ENCODE data around the gene PPP1R12B.
"Not testable (repeated sequence)": the region's sequence is repeated elsewhere in the genome, so short reads cannot be mapped to it uniquely, and the experiment has no call there.

The PPP1R12B gene

GRCh38 chr1:202588503-202589189 lies 240.1 kb downstream of the PPP1R12B start:
- no peak for DNase-seq

GRCh38 chr1:202589190-202589930 lies 240.9 kb downstream of the PPP1R12B start:
- DNase-seq, result no peak

- no peak for DNase-seq
Observed at GRCh38 chr1:202590126-202590525, 241.6 kb downstream of the PPP1R12B start.

GRCh38 chr1:202590975-202591411 lies 242.5 kb downstream of the PPP1R12B start:
- no peak for DNase-seq

- DNase-seq, result no peak
Observed at GRCh38 chr1:202591515-202591914, 243.0 kb downstream of the PPP1R12B start.

DNA sequence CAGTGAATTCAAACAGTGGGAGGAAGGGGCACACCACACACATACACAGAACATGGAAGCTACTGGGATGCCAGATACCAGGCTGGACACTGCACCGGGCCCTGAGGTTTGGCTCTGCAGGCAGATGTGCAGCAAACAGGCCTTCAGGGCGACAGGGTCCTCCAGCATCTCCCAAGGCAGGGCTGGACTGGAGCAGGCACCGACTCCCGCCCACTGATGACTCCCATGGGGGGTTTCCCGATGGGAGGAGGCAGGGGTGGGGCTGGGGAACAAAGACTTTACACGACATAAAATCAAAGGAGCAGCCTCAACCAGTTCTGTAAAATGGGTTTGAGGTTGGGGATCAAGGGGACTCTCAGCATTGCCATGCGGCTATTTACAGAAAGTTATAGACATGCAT lies 243.6 kb downstream of the PPP1R12B start:
- no peak for DNase-seq

DNA sequence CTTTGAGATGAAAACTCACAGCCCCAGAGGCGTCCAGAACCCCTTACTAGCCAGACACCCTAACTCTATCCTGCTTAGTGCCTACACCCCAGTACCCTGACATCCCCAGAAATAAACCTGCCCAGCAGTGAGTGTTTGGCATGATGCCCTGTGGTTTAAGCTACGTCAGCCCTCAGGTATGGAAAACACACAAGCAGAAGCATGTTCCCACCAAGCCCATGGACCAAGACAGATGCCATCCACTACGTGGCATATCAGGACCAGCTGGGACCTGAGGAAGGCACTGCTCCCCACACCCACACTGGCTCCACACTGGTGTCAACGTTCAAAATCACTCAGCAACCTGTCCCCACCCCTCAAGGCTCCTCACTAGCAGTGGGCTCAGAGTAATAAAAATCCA lies 245.3 kb downstream of the PPP1R12B start:
- DNase-seq, result no peak

GRCh38 chr1:202596638-202597037 lies 248.1 kb downstream of the PPP1R12B start:
- DNase-seq, result no peak

DNA sequence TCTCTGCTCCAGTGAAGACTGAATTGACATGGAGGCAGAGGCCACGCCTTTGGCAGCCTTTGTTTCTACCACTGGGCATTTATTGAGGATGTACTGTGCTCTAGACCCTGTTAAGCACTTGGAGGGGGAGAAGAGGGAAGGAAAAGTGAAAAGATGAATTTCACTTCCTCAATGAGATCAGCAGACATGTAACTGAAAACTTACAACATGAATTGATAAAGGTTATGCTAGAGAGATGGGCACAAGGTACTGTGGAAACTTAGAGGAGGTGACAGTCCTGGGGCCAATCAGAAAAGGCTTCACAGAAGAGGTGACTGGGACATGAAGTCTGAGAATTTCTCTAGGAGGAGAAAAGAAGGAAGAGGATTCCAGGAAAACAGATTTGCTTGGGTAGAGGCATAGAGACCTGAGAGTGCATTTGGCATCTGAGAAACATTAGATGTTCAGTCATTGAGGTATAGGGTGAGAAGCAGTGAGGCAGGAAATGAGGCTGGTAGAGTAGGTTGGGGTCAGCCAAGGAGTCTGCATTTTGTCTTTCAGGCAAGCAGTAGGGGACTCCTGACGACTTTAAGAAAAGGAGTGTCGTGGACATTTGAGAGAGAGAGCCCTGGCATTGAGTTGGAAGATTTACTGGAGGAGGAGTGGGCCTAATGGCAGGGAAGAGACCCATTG lies 248.7 kb downstream of the PPP1R12B start:
- DNase-seq, result no peak

DNA sequence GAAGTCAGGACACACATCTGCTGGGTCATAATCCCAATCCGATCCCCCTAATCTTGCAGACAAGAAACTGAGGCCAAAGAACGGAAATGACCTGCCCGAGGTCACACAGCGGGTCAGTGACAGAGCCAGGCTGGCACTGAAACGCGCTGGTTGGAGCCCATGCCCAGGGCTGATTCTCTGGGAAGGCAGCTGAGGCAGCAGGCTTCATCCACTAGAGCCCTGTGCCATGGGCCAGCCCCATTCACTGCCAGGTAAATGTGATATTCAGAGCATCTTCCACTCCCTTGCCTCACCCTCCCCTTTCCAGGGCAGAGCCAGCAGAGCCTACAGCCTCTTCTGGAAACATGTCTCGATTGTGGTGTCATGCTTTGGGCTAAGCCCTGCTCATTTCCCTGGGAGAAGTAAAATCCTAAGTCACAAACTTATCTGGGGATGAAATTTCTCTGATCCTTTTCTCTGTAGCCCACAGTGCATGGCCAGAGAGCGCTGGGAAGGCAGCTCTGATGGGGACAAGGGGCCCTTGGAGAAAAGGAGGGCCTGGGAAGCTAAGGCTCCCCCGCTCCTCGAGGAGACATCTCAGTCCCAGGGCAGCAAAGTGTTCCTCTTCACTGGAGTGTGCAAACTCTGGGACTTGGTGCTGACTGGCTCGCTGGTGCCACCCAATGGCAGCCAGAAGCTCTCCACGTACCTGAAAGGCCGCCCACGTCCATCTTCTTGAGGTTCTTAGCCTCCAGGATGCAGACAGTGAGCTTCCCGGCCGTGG lies 251.4 kb downstream of the PPP1R12B start:
- DNase-seq, result no peak

GRCh38 chr1:202600432-202601041 lies 252.0 kb downstream of the PPP1R12B start:
- DNase-seq, result no peak

GRCh38 chr1:202603435-202603834 lies 254.9 kb downstream of the PPP1R12B start:
- DNase-seq, result no peak

- no peak for DNase-seq
Observed at GRCh38 chr1:202605515-202605914, 257.0 kb downstream of the PPP1R12B start.

GRCh38 chr1:202612036-202612435 lies 263.5 kb downstream of the PPP1R12B start:
- not testable (repeated sequence) for DNase-seq

DNA sequence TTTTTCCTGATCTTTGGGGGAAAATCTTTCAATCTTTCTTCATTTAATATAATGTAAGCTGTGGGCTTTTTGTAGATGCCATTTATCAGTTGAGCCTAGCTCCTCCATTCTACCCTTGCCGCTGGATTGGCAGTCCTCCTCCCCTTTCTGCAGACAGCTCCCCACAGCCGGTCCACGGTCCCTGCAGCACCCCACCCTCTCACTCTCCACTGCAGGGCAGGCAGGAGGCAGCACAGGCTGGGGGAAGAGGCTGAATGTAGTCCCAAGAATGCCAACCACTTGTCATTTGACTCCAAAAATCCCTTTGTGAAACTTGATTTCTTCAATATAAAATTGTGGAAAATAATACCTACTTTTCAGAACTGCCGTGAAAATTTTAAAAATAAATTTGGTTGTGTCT lies 265.1 kb downstream of the PPP1R12B start:
- DNase-seq, result no peak

DNA sequence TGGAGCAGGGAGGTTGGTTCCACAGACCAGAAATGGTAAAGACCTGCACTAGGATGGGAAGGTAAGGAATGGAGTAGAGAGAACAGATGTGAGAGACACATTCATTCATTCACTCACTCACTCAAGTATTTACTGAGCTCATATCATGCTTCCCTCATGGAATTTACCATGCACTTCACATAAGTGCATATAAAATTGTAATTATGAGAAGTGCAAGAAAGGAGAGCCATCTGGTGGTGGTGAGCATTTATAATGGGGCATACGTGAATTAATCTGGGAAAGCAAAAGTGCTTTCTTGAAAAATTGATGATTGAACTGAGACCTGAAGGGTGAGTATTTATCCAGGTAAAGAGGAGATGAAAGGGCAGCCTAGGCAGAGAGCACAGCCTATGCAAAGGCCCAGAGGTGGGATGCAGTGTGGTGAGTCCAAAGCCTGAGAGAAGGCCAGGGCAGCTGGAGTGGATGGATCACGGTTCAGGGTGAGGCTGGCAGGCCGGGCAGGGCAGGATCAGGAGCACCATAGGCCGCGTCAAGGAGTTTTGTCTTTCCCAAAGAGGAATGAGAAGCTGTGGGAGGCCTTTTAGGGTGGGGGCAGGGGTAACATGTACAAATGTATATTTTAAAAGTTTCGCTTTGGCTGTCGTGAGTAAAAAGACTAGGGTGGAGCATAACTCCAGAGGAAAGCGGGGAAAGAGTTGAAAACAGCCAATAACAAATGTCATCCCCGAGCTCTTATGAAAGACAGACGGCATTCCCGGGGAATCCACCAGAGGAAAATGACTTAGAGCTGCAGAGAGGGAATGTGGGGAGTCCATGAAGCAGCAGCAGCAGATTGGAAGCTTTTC lies 266.1 kb downstream of the PPP1R12B start:
- DNase-seq, result not testable (repeated sequence)

DNA sequence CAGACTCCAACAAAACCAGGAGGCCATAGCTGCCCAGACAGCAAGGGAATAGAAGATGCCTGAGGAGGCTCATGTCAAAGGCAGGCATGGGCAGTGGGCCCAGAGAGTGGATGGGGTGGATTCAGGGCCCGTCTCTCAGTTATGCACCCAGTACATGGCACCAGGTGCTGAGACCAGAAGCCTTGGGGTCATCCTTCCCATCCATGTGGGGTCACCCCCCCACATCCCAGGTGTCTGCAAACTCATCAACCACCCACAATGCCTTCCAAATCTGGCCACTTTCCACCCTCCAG lies 266.7 kb downstream of the PPP1R12B start:
- not testable (repeated sequence) for DNase-seq

DNA sequence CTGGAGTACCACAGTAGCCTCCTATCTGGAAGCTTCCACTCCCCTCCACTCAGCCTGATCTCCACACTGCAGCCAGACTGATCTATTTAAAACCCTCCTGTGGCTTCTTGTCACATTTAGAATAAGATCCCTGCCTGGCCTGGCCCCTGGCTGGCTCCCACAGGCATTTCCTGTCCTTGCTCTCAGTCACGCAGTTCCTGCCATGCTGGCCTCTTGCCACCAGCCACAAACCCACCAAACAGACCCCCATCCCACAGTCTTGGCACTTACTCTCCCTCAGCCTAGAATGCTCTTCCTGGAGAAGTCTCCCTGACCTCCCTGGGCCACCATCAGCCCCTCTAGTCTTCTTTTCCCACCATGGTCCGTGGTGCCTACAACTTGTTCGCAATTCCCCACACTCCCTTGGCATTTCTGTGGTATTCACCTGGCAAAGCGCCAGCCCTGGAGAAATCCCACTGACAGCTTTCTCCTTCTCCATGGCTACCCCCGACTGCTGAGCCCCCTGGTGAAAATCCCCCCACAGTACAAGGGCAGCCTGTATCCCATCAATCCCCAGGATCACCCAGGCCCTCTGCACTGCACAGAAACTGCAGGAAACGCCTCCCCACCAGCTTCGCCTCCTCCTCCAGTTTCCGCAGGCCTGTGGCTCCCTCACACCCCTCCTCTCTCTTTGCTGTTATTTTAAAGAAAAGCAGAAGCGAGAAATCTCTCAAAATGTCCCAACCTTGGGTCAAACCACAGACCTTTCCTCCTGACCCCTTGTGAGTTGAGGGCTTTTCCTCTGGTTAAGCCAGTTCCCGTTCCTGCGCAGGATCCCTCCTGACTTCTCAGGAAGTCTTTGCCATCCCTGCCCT lies 267.2 kb downstream of the PPP1R12B start:
- no peak for DNase-seq

GRCh38 chr1:202616355-202616915 lies 267.9 kb downstream of the PPP1R12B start:
- no peak for DNase-seq

DNA sequence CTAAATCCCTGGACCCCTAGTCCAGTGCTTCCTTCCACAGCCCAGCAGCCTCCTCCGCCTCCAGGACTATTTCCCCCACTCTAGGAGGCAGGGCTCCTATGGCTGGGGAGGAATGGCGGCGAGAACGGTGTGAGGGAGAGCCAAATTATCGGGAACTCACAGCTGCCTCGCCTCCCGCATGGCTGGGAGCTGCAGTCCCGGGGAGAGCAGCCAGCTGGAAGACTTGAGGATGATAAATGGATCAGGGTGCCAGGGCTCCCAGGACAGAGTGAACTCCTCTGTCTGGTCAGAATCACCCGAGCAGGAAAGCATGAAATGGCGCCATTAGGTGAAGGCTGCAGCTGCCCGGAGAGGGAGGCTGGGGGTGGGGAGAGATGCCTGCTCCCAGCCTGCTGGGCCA lies 270.5 kb downstream of the PPP1R12B start:
- DNase-seq, result not testable (repeated sequence)

- no peak for DNase-seq
Observed at GRCh38 chr1:202619505-202619904, 271.0 kb downstream of the PPP1R12B start.

Measured in NCI-H748 treated with DMSO at 0.1 percent for 48 hours (cell line).